ENCODE measurements around the gene NUDT14.

NUDT14 gene

GRCh38 chr14:105144666-105145380 is 36.3 kb downstream of the NUDT14 start:
- no peak for DNase-seq

GRCh38 chr14:105144026-105144665 is 37.0 kb downstream of the NUDT14 start:
- no peak for DNase-seq

- no peak for DNase-seq
These were observed 37.6 kb downstream of the NUDT14 start for GRCh38 chr14:105143451-105144025.

- no peak for DNase-seq
These were observed 38.3 kb downstream of the NUDT14 start for GRCh38 chr14:105142651-105143450.

- no peak for DNase-seq
These were observed 39.4 kb downstream of the NUDT14 start for GRCh38 chr14:105141486-105142281.

- DNase-seq = no peak
These were observed 40.1 kb downstream of the NUDT14 start for GRCh38 chr14:105141026-105141425.

- DNase-seq = no peak
These were observed 40.5 kb downstream of the NUDT14 start for GRCh38 chr14:105140581-105140980.

GRCh38 chr14:105139831-105140239 is 41.3 kb downstream of the NUDT14 start:
- DNase-seq = no peak

- DNase-seq = no peak
These were observed 41.8 kb downstream of the NUDT14 start for GRCh38 chr14:105139212-105139825.

GRCh38 chr14:105138551-105139111 is 42.5 kb downstream of the NUDT14 start:
- DNase-seq = no peak

- no peak for DNase-seq
These were observed 43.0 kb downstream of the NUDT14 start for GRCh38 chr14:105138021-105138541.

GRCh38 chr14:105137481-105138020 is 43.6 kb downstream of the NUDT14 start:
- no peak for DNase-seq

GRCh38 chr14:105136401-105137322 is 44.5 kb downstream of the NUDT14 start:
- no peak for DNase-seq

GRCh38 chr14:105135700-105136395 is 45.3 kb downstream of the NUDT14 start:
- DNase-seq = no peak

GRCh38 chr14:105132921-105133654 is 48.0 kb downstream of the NUDT14 start:
- no peak for DNase-seq

- no peak for DNase-seq
These were observed 49.9 kb downstream of the NUDT14 start for GRCh38 chr14:105131241-105131640.

GRCh38 chr14:105128059-105128458 is 53.1 kb downstream of the NUDT14 start:
- no peak for DNase-seq

- DNase-seq = no peak
These were observed 54.2 kb downstream of the NUDT14 start for GRCh38 chr14:105126981-105127329.

Data from fibroblast of skin of right biceps (primary cell).